HUES48 (cell line): Measurements from ENCODE around the gene MTMR11.
"Not testable (repeated sequence)": the region's sequence is repeated elsewhere in the genome, so short reads cannot be mapped to it uniquely, and the experiment has no call there.

Experiments used
- H3K27ac ChIP-seq: one replicate; pipeline ENCODE4 v1.7.0; 2013; ENCODE audit warnings: low read depth, low read length, inconsistent platforms
- H3K27me3 ChIP-seq: 2 replicates; pipeline ENCODE4 v1.6.1; 2013; ENCODE audit warnings: mild to moderate bottlenecking, low read length; ENCODE audit not compliant: control insufficient read depth, insufficient read depth
- H3K36me3 ChIP-seq: 2 replicates; pipeline ENCODE4 v1.6.1; 2013; ENCODE audit warnings: low read length; ENCODE audit not compliant: control insufficient read depth, insufficient read depth
- H3K4me1 ChIP-seq: 2 replicates; pipeline ENCODE4 v1.6.1; 2013; ENCODE audit warnings: mild to moderate bottlenecking, low read length; ENCODE audit not compliant: control insufficient read depth, insufficient read depth
- H3K4me3 ChIP-seq: 2 replicates; pipeline ENCODE4 v1.5.1; 2013; ENCODE audit warnings: mild to moderate bottlenecking, low read depth, low read length
- H3K9ac ChIP-seq: 2 replicates; pipeline ENCODE4 v1.6.1; 2013; ENCODE audit warnings: mild to moderate bottlenecking, low read depth, low read length, moderate library complexity
- H3K9me3 ChIP-seq: 2 replicates; pipeline ENCODE4 v1.6.1; 2013; ENCODE audit warnings: low read length; ENCODE audit not compliant: control insufficient read depth, insufficient read depth

The MTMR11 gene

GRCh38 chr1:149896575-149896974 is 40.1 kb downstream of the MTMR11 start:
- no peaks in the 10 kb centered on the region for H3K4me1 ChIP-seq
- no peak overlapping the region for H3K9ac ChIP-seq
- H3K36me3 ChIP-seq: no peaks in the 10 kb centered on the region
- H3K9me3 ChIP-seq: no peaks in the 10 kb centered on the region
- no peaks in the 10 kb centered on the region for H3K27me3 ChIP-seq
- no peak overlapping the region for H3K27ac ChIP-seq
- H3K4me3 ChIP-seq: no peak overlapping the region

- Histone ChIP-seq H3K36me3 (no peaks in the 10 kb centered on the region), H3K4me1 (peaks cover 16% of the 10 kb centered on the region), H3K9me3 (no peaks in the 10 kb centered on the region), H3K9ac (peak overlapping the region; percentile 95), H3K27ac (peak overlapping the region; percentile 99), H3K27me3 (no peaks in the 10 kb centered on the region), H3K4me3 (peak overlapping the region; percentile 82)
Measured at GRCh38 chr1:149888999-149889289, 47.7 kb downstream of the MTMR11 start.

- no peaks in the 10 kb centered on the region for H3K27me3 ChIP-seq
- H3K9me3 ChIP-seq: no peaks in the 10 kb centered on the region
- H3K4me1 ChIP-seq: peaks cover 19% of the 10 kb centered on the region
- H3K36me3 ChIP-seq: no peaks in the 10 kb centered on the region
- peak overlapping the region; percentile 99 for H3K27ac ChIP-seq
- H3K4me3 ChIP-seq: peak overlapping the region; percentile 82
- peak overlapping the region; percentile 95 for H3K9ac ChIP-seq
Measured at GRCh38 chr1:149888247-149888998, 48.3 kb downstream of the MTMR11 start.

GRCh38 chr1:149887456-149888246 is 49.0 kb downstream of the MTMR11 start:
- Histone ChIP-seq H3K27ac (peak overlapping the region; percentile 99), H3K27me3 (no peaks in the 10 kb centered on the region), H3K36me3 (no peaks in the 10 kb centered on the region), H3K9ac (peak overlapping the region; percentile 95), H3K4me3 (peak overlapping the region; percentile 82), H3K4me1 (peaks cover 19% of the 10 kb centered on the region), H3K9me3 (no peaks in the 10 kb centered on the region)

- peak overlapping the region; percentile 95 for H3K9ac ChIP-seq
- H3K36me3 ChIP-seq, H3K9me3 ChIP-seq, H3K27me3 ChIP-seq: not testable (repeated sequence)
- peaks cover 19% of the 10 kb centered on the region for H3K4me1 ChIP-seq
- peak overlapping the region; percentile 82 for H3K4me3 ChIP-seq
- peak overlapping the region; percentile 99 for H3K27ac ChIP-seq
Measured at GRCh38 chr1:149887196-149887455, 49.6 kb downstream of the MTMR11 start.

- H3K4me3 ChIP-seq: peak overlapping the region; percentile 82
- no peaks in the 10 kb centered on the region for H3K27me3 ChIP-seq
- H3K9me3 ChIP-seq: no peaks in the 10 kb centered on the region
- peak overlapping the region; percentile 99 for H3K27ac ChIP-seq
- peaks cover 19% of the 10 kb centered on the region for H3K4me1 ChIP-seq
- H3K9ac ChIP-seq: peak overlapping the region; percentile 98
- no peaks in the 10 kb centered on the region for H3K36me3 ChIP-seq
Measured at GRCh38 chr1:149886396-149887195, 50.1 kb downstream of the MTMR11 start.

- Histone ChIP-seq H3K27ac (peak overlapping the region; percentile 99), H3K4me3 (peak overlapping the region; percentile 82), H3K9ac (peak overlapping the region; percentile 98), H3K4me1 (peaks cover 19% of the 10 kb centered on the region)
- H3K27me3 ChIP-seq, H3K36me3 ChIP-seq, H3K9me3 ChIP-seq: not testable (repeated sequence)
Measured at GRCh38 chr1:149886121-149886395, 50.6 kb downstream of the MTMR11 start.

- H3K4me3 ChIP-seq: peak overlapping the region; percentile 82
- H3K27ac ChIP-seq: peak overlapping the region; percentile 99
- peak overlapping the region; percentile 98 for H3K9ac ChIP-seq
- H3K27me3 ChIP-seq: no peaks in the 10 kb centered on the region
- no peaks in the 10 kb centered on the region for H3K9me3 ChIP-seq
- H3K36me3 ChIP-seq: no peaks in the 10 kb centered on the region
- H3K4me1 ChIP-seq: peaks cover 19% of the 10 kb centered on the region
Measured at GRCh38 chr1:149885339-149886120, 51.1 kb downstream of the MTMR11 start.

GRCh38 chr1:149884433-149885338 is 52.0 kb downstream of the MTMR11 start:
- H3K27ac ChIP-seq: peak overlapping the region; percentile 99
- H3K27me3 ChIP-seq: no peaks in the 10 kb centered on the region

More at GRCh38 chr1:149884433-149885338, 52.0 kb downstream of the MTMR11 start:
- peak overlapping the region; percentile 82 for H3K4me3 ChIP-seq
- H3K36me3 ChIP-seq: no peaks in the 10 kb centered on the region
- H3K9me3 ChIP-seq: no peaks in the 10 kb centered on the region
- peak overlapping the region; percentile 98 for H3K9ac ChIP-seq
- H3K4me1 ChIP-seq: peaks cover 19% of the 10 kb centered on the region
